ENCODE data around the gene DDR2.
"Not testable (repeated sequence)": the region's sequence is repeated elsewhere in the genome, so short reads cannot be mapped to it uniquely, and the experiment has no call there.

The DDR2 gene

GRCh38 chr1:162736184-162736583 is 103.9 kb downstream of the DDR2 start:
- peaks cover 5% of the 10 kb centered on the region; the same call in 1 of the 2 replicates for H3K36me3 ChIP-seq
- H3K27me3 ChIP-seq, result no peaks in the 10 kb centered on the region
- DNase-seq, result no peak
- H3K4me1 ChIP-seq, result no peaks in the 10 kb centered on the region; the same call in none of the 2 replicates
- TF ChIP-seq, protein P1, sequence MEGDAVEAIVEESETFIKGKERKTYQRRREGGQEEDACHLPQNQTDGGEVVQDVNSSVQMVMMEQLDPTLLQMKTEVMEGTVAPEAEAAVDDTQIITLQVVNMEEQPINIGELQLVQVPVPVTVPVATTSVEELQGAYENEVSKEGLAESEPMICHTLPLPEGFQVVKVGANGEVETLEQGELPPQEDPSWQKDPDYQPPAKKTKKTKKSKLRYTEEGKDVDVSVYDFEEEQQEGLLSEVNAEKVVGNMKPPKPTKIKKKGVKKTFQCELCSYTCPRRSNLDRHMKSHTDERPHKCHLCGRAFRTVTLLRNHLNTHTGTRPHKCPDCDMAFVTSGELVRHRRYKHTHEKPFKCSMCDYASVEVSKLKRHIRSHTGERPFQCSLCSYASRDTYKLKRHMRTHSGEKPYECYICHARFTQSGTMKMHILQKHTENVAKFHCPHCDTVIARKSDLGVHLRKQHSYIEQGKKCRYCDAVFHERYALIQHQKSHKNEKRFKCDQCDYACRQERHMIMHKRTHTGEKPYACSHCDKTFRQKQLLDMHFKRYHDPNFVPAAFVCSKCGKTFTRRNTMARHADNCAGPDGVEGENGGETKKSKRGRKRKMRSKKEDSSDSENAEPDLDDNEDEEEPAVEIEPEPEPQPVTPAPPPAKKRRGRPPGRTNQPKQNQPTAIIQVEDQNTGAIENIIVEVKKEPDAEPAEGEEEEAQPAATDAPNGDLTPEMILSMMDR (IDR thresholded peaks at IDR 0.05; ENCODE audit: low read depth, low read length), result no peak
- no peaks in the 10 kb centered on the region for H3K9me3 ChIP-seq
- no peak overlapping the region for H3K4me3 ChIP-seq (ENCODE audit: low read depth, low read length)

DNA sequence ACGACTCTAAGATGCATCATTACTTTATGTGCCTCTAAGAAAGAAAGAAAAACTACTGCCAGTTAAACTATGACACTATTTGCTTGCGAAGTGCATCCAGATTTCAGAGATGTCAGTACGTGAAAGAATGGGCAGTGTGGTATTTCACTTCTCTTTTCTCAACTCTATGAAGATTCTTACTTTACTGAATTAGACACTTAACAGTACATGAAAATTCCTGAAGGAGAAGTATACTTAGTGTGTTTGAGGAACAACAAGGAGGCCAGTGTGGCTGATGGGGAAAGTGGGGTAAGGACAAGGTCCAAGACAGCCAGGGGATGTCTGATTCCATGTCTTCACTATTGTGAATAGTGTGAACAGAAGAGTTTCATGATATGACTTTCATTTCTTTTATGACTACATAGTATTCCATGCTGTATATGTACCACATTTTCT is 104.4 kb downstream of the DDR2 start:
- Histone ChIP-seq H3K4me1 (no peaks in the 10 kb centered on the region; the same call in none of the 2 replicates), H3K27me3 (no peaks in the 10 kb centered on the region), H3K36me3 (peaks cover 4% of the 10 kb centered on the region; the same call in 1 of the 2 replicates), H3K9me3 (no peaks in the 10 kb centered on the region), H3K4me3 (ENCODE audit: low read depth, low read length) (no peak overlapping the region)
- DNase-seq, result no peak
- TF ChIP-seq, protein P1 (IDR thresholded peaks at IDR 0.05; ENCODE audit: low read depth, low read length), result no peak

GRCh38 chr1:162740755-162741154 is 108.5 kb downstream of the DDR2 start:
- Histone ChIP-seq H3K4me1 (no peaks in the 10 kb centered on the region; the same call in none of the 2 replicates), H3K27me3 (no peaks in the 10 kb centered on the region), H3K9me3 (no peaks in the 10 kb centered on the region), H3K4me3 (ENCODE audit: low read depth, low read length) (no peak overlapping the region), H3K36me3 (peaks cover under 1% of the 10 kb centered on the region; the same call in 1 of the 2 replicates)
- no peak for DNase-seq
- TF ChIP-seq, protein P1 (IDR thresholded peaks at IDR 0.05; ENCODE audit: low read depth, low read length), result no peak

DNA sequence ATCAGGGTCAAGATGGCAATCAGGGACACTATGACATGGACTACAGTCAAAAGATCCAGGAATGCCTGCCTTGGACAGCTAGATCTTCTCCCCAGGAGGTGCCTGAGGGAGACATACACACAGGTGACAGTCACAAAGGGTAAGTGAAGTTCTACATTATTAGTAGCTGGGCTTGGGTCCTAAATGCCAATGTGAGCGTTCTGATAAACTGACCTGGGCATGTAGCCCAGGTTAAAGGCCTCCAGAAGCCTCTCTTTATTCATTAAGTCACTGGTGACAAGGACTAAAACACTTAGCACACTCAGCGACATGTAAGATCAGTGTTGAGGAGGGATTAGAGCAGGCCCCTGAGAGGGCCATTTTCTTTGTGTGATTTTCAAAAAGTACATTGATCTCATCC is 109.3 kb downstream of the DDR2 start:
- Histone ChIP-seq H3K36me3 (peaks cover 9% of the 10 kb centered on the region), H3K4me1 (no peaks in the 10 kb centered on the region; the same call in none of the 2 replicates), H3K4me3 (ENCODE audit: low read depth, low read length) (no peak overlapping the region), H3K27me3 (no peaks in the 10 kb centered on the region), H3K9me3 (no peaks in the 10 kb centered on the region)
- DNase-seq, result no peak
- TF ChIP-seq, protein P1 (IDR thresholded peaks at IDR 0.05; ENCODE audit: low read depth, low read length), result no peak

DNA sequence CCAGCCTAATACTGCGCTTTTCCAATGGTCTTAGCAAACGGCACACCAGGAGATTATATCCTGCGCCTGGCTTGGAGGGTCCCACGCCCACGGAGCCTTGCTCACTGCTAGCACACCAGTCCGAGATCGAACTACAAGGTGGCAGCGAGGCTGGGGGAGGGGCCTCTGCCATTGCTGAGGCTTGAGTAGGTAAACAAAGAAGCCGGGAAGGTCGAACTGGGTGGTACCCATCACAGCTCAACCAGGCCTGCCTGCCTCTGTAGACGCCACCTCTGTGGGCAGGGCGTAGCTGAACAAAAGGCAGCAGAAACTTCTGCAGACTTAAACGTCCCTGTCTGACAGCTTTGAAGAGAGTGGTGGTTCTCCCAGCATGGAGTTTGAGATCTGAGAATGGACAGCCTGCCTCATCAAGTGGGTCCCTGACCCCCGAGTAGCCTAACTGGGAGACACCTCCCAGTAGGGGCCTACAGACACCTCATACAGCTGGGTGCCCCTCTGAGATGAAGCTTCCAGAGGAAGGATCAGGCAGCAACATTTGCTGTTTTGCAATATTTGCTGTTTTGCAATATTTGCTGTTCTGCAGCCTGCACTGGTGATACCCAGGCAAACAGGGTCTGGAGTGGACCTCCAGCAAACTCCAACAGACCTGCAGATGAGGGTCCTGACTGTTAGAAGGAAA is 114.1 kb downstream of the DDR2 start:
- peaks cover 11% of the 10 kb centered on the region for H3K36me3 ChIP-seq
- not testable (repeated sequence) for H3K27me3 ChIP-seq; DNase-seq; H3K9me3 ChIP-seq; H3K4me1 ChIP-seq; H3K4me3 ChIP-seq (ENCODE audit: low read depth, low read length)

- DNase-seq, result no peak
- 0 out of 2 replicates have a peak, but pooled peaks cover 2% of the 10 kb centered on the region for H3K9me3 ChIP-seq
- TF ChIP-seq, protein P1 (IDR thresholded peaks at IDR 0.05; ENCODE audit: low read depth, low read length), result 0 out of 2 replicates have a peak, but pooled peaks have one; percentile 8
- no peaks in the 10 kb centered on the region for H3K27me3 ChIP-seq
- H3K36me3 ChIP-seq, result peaks cover 42% of the 10 kb centered on the region
- H3K4me1 ChIP-seq, result no peaks in the 10 kb centered on the region
- no peak overlapping the region for H3K4me3 ChIP-seq (ENCODE audit: low read depth, low read length)
Measured at GRCh38 chr1:162753001-162753658, 120.9 kb downstream of the DDR2 start.

Measured in BE2C (cell line).